ENCODE results near the gene PPP6R2. TPM values are rescaled to one million over a fixed set of nuclear protein-coding genes. Genes with fewer than 3 reads are reported as not detected.

PPP6R2 gene
- polyA plus RNA-seq, 2 of the 4 experiments (the other 2 are of a cell fraction): 9.6 to 14.7 TPM

DNA sequence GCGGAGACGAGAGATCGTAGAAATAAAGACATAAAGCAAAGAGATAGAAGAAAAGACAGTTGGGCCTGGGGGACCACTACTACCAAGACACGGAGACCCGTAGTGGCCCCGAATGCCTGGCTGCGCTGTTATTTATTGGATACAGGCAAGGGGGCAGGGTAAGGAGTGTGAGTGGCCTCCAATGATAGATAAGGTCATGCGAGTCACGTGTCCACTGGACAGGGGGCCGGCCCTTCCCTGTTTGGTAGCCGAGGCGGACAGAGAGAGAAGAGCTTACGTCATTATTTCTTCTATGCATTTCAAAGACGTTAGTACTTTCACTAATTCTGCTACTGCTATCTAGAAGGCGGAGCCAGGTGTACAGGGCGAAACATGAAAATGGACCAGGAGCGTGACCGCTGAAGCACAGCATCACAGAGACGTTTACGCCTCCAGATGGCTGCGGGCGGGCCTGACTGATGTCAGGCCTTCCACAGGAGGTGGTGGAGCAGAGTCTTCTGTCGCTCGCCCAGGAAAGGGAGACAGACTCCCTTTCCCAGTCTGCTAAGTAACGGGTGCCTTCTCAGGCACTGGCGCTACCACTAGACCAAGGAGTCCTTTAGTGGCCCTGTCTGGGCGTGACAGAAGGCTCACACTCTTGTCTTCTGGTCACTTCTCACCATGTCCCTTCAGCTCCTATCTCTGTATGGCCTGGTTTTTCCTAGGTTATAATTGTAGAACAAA is 24.8 kb downstream of the PPP6R2 start:
- Histone ChIP-seq H3K4me2 (no peak overlapping the region), H3K4me1 (no peaks in the 10 kb centered on the region), H3K27ac (no peak overlapping the region), H3K4me3 (no peak overlapping the region), H3K9me3 (no peaks in the 10 kb centered on the region)
- ChIA-PET POLR2A (no interaction called here), CTCF (interaction anchor here (0.6 to 1.6 kb wide), 2 partner anchors 25 to 92 kb away, joined by 3 to 4 read pairs; partner anchors contain the start of gene PPP6R2)
- TF ChIP-seq JUN (IDR thresholded peaks at IDR 0.05) (no peak), POLR2AphosphoS2 (conservative IDR thresholded peaks at IDR 0.05; ENCODE audit: low read length) (no peak), ESRRA (IDR thresholded peaks at IDR 0.05; ENCODE audit: borderline replicate concordance, low read length) (no peak), POLR2A (IDR thresholded peaks at IDR 0.05; ENCODE audit: low read length) (no peak)
- 93% methylated on average over 25 of the region's 27 CpGs for WGBS (ENCODE audit: missing lambda C conversion rate)
- DNase-seq (ENCODE audit: low read depth in 1 of 2, low spot score in 1 of 2) (no peak), FAIRE-seq (no peak), ATAC-seq (no peak)

DNA sequence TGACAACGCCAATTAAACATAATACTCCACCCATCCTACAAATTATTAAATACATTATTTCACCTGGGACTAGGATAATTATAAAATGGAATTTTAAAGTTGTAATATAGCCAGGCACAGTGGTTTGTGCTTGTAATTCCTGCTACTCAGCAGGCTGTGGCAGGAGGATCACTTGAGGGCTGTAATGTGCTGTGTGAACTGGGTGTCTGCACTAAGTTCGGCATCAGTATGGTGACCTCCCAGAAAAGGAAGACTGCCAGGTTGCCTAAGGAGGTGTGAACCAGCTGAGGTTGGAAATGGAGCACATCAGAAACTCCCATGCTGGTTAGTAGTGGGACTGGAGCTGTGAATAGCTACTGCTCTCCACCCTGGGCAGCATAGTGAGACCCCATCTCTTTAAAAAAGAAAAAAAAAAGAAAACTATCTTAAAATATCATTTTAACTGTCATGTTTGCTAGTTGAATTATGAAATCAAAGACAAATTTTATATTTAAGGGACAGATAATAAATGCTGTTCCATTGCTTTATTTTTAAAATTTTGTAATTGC is 28.0 kb downstream of the PPP6R2 start:
- no peaks in the 10 kb centered on the region for H3K9me3 ChIP-seq
- no peaks in the 10 kb centered on the region for H3K4me1 ChIP-seq
- FAIRE-seq: no peak
- ChIA-PET CTCF (no interaction called here), POLR2A (no interaction called here)
- H3K27ac ChIP-seq: no peak overlapping the region
- ATAC-seq: no peak
- WGBS (ENCODE audit: missing lambda C conversion rate): 90% methylated on average over 2 of the region's 2 CpGs
- no peak for DNase-seq (ENCODE audit: low read depth in 1 of 2, low spot score in 1 of 2)
- no peak for TF ChIP-seq JUN (IDR thresholded peaks at IDR 0.05)
- TF ChIP-seq KDM1A (IDR thresholded peaks at IDR 0.05; ENCODE audit: low read depth): no peak
- no peak for TF ChIP-seq REST (IDR thresholded peaks at IDR 0.05)
- no peak for TF ChIP-seq ZNF302 (CRISPR knock-in tag; IDR thresholded peaks at IDR 0.05)
- TF ChIP-seq, protein P1, sequence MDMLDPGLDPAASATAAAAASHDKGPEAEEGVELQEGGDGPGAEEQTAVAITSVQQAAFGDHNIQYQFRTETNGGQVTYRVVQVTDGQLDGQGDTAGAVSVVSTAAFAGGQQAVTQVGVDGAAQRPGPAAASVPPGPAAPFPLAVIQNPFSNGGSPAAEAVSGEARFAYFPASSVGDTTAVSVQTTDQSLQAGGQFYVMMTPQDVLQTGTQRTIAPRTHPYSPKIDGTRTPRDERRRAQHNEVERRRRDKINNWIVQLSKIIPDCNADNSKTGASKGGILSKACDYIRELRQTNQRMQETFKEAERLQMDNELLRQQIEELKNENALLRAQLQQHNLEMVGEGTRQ (IDR thresholded peaks at IDR 0.05): no peak
- TF ChIP-seq HMGXB4 (CRISPR knock-in tag; IDR thresholded peaks at IDR 0.05; ENCODE audit: borderline replicate concordance): no peak
- no peak for TF ChIP-seq EHF (CRISPR knock-in tag; IDR thresholded peaks at IDR 0.05)
- no peak for TF ChIP-seq CHD4 (IDR thresholded peaks at IDR 0.05; ENCODE audit: borderline replicate concordance)
- no peak for TF ChIP-seq RAD21 (conservative IDR thresholded peaks at IDR 0.05 in 1 of 2, IDR thresholded peaks at IDR 0.05 in 1 of 2)
- no peak for TF ChIP-seq SMC3 (IDR thresholded peaks at IDR 0.05)
- no peak for TF ChIP-seq MYC (IDR thresholded peaks at IDR 0.05; ENCODE audit: borderline replicate concordance, low read length)
- no peak for TF ChIP-seq NR3C1 (IDR thresholded peaks at IDR 0.05)
- no peak for TF ChIP-seq TFCP2L1 (CRISPR knock-in tag; IDR thresholded peaks at IDR 0.05)
- TF ChIP-seq, protein P2, sequence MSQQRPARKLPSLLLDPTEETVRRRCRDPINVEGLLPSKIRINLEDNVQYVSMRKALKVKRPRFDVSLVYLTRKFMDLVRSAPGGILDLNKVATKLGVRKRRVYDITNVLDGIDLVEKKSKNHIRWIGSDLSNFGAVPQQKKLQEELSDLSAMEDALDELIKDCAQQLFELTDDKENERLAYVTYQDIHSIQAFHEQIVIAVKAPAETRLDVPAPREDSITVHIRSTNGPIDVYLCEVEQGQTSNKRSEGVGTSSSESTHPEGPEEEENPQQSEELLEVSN (IDR thresholded peaks at IDR 0.05; ENCODE audit: borderline replicate concordance, low read depth): no peak
- TF ChIP-seq RNF2 (IDR thresholded peaks at IDR 0.05; ENCODE audit: borderline replicate concordance, low read depth): no peak
- no peak for TF ChIP-seq ZFP36 (IDR thresholded peaks at IDR 0.05; ENCODE audit: borderline replicate concordance, partially characterized antibody)
- no peak overlapping the region for H3K4me3 ChIP-seq
- H3K4me2 ChIP-seq: no peak overlapping the region

Data from A549 (cell line).